ENCODE measurements around the gene GH1.

Gene GH1

DNA sequence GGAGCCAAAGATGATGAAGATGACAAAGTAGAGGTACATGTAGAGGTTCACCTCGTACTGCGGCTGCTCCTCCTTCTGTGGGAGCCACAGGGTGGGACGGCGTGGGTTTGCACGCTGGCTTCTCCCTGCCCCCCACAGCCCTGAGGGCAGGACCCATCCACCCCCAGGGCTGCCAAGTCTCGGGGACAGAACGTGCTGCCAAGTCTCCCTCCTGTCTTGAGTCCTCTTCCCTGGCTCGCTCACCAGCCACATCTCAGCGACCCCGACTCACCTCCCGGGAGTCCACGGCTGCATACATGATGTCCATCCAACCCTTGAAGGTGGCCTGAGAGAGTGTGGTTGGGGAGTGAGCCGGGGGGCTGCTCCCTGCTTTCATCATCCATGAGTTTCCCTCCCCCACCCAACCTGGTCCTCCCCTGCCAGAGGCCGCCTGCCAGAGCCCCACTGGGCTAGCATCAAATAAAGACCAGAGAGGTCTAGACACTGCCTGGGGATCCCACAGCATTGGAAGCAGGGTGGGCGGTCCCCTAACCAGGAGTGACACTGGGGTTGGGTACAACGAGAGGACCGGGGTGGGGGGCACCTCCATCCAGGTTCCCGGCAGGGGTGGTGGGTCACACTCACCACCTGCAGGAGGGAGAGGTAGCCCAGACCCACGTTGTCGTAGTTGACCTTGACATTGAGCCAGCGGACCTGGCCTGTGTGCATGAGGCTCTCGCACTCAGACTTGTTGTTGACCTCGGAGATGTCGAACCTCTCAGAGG, 26.3 kb upstream of the GH1 start:
- DNase-seq (ENCODE audit: low read depth, low spot score): no peak

- DNase-seq (ENCODE audit: low read depth, low spot score): no peak
Measured at GRCh38 chr17:63943745-63944144, 25.1 kb upstream of the GH1 start.

- no peak for DNase-seq (ENCODE audit: low read depth, low spot score)
Measured at GRCh38 chr17:63942309-63942985, 23.8 kb upstream of the GH1 start.

- no peak for DNase-seq (ENCODE audit: low read depth, low spot score)
Measured at GRCh38 chr17:63941751-63942150, 23.1 kb upstream of the GH1 start.

GRCh38 chr17:63941162-63941561, 22.5 kb upstream of the GH1 start:
- no peak for DNase-seq (ENCODE audit: low read depth, low spot score)

- DNase-seq (ENCODE audit: low read depth, low spot score): no peak
Measured at GRCh38 chr17:63940584-63940983, 21.9 kb upstream of the GH1 start.

- DNase-seq (ENCODE audit: low read depth, low spot score): no peak
Measured at GRCh38 chr17:63939884-63940283, 21.2 kb upstream of the GH1 start.

- DNase-seq (ENCODE audit: low read depth, low spot score): no peak
Measured at GRCh38 chr17:63939401-63939800, 20.8 kb upstream of the GH1 start.

DNA sequence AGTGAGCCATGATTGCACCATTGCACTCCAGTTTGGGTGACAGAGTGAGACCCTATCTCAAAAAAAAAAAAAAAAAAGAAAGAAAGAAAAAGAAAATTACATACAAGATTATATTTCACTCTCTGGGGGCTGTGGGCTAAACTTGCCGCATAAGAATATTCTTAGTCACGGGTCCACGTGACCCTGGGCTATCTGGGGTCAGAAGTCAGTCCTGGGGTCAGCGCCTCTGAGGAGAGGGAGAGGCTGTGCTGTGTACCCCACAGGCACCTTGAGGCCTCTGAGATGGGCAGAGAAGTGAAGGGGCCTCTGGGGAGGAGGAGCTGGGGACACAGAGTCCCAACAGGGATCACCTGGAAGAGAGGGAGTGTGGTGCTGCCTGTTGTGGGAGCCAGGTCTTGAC, 19.3 kb upstream of the GH1 start:
- no peak for DNase-seq (ENCODE audit: low read depth, low spot score)

- no peak for DNase-seq (ENCODE audit: low read depth, low spot score)
Measured at GRCh38 chr17:63937319-63937718, 18.7 kb upstream of the GH1 start.

DNA sequence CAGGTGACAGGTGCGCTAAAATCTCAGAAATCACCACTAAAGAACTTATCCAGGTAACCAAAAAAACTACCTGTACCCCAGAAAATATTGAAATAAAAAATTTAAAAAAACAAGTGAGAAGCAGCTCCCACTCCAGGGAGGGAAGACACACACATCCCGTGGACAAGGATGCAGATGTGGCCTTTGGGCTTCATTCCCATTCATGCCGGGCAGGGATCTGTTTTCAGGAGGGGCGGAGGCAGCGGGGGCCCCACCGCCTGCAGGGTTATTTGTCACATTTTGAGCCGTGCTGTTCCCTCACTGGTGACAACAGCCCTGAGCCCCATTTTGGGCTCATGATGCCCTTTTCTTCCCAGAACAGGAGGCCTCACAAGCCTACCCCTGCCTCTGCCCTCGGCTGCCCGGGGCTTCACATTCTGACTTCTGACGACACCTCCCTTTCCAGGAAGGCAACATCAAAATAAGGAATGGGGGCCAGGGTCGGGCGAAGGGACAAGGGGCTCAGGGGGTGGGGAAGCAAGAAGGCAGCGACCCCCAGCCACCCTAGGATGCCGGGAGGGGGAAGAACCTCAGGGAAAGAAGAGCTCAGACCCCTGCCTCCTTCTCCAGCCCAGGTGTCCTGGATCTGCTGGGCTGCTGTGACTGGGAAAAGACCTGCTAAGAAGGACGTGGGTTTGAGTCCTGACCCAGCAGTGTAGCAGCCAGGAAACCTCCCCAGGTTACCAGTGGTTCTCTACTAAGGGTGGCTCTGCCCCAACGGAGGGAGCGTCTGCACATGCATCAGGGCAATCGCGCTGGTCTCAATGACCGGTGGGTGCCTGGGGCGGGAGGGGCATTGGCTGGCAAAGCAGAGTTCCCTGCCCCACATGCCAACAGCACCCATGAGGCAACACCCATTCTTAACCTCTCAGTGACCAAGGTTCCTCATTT, 15.8 kb upstream of the GH1 start:
- no peak for DNase-seq (ENCODE audit: low read depth, low spot score)

DNA sequence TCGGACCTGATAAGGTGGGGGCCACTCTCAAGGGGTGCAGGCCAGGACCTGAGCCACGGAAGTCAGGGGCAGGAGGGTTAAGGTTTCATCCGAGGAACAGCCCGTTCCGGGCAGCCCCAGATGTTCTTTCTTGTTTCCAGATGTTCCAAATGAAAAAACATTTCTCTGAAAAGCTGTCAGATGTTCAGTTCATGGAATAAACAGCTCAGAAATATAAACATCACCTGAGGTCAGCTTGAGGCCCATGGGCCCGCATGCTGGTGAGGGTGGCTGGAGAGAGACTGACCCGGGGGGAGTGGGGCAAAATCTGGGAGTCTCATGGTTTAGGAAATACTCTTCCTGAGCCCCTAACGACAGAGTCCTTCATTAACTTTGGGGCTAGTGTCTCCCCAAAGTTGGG, 15.0 kb upstream of the GH1 start:
- no peak for DNase-seq (ENCODE audit: low read depth, low spot score)

DNA sequence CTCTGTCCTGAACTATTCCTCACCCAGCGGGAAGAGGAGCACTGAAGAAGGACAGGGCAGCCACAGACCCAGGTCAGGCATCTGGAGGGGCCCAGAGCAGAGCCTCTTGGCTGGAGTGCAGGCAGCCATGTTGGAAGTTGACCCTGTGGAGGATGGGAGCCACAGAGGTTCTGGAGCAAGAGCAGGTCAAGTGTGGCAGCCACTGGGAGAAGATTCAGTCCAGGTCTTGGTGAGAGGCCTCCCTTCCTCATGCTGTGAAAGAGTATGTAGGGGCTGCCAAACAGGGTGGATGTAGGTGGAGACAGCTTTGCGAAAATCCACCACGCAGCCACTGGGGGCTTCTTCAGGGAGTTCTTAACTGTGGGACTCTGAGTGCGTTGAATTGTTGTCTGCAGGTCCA, 14.1 kb upstream of the GH1 start:
- DNase-seq (ENCODE audit: low read depth, low spot score): no peak

- DNase-seq (ENCODE audit: low read depth, low spot score): no peak
Measured at GRCh38 chr17:63931981-63932561, 13.4 kb upstream of the GH1 start, which contains the start of gene CD79B. TSS of gene CD79B (minus strand) at chr17:63932331. CDS start at chr17:63932261, 70 bp downstream.

GRCh38 chr17:63930951-63931575, 12.4 kb upstream of the GH1 start:
- no peak for DNase-seq (ENCODE audit: low read depth, low spot score)

GRCh38 chr17:63929860-63930766, 11.5 kb upstream of the GH1 start:
- no peak for DNase-seq (ENCODE audit: low read depth, low spot score)

DNA sequence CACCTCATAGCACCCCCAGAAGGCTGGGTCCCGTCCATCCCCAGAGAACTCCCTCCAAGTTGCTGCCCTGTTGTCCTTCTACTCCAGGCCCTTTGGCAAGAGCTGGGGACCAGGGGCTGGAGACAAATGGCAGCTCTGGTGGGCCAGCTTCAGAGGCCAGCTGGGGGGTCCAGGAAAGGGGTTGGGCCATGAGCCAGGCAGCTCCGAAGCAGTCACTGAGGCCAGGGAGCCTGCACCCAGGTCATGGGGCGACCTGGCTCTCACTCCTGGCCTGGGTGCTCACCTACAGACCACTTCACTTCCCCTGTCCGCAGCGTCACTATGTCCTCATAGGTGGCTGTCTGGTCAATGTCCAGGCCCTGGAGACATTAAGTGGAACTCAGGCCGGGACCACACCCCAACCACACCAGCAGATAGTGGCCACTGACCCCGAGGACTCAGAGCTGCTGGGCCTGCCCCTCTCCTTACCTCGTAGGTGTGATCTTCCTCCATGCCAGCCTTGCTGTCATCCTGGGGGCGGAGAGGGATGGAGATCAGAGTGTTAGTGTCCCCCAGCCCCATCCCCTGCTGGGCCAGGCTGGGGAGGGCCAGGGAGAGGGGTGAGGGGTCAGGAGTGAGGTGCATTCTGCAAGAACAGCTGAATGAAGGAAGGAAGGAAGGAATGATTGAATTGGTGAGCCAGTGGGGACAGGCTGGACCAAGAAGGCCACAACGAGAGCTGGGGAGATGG, 10.5 kb upstream of the GH1 start:
- DNase-seq (ENCODE audit: low read depth, low spot score): no peak

GRCh38 chr17:63928172-63928666, 9.6 kb upstream of the GH1 start:
- no peak for DNase-seq (ENCODE audit: low read depth, low spot score)

- no peak for DNase-seq (ENCODE audit: low read depth, low spot score)
Measured at GRCh38 chr17:63927464-63928171, 9.0 kb upstream of the GH1 start.

Measured in activated CD4-positive, CD25-positive, alpha-beta regulatory T cell treated with anti-CD3 and anti-CD28 coated beads, Interleukin-2, amount 50 U/mL, for 16 hours (primary cell).